Brain microvascular endothelial cell (primary cell): Measurements from ENCODE around the gene SORD.
"Not testable (repeated sequence)": the region's sequence is repeated elsewhere in the genome, so short reads cannot be mapped to it uniquely, and the experiment has no call there.

Experiments used
- DNase-seq: peaks from one replicate; pipeline ENCODE4 v3.0.0-alpha.2; 2020
- H3K27ac ChIP-seq: fragments of 250-450 bp; sonication (Bioruptor Pico); 2 replicates; pipeline ENCODE4 v1.5.1; 2020; ENCODE audit warnings: mild to moderate bottlenecking, moderate library complexity
- H3K27me3 ChIP-seq: fragments of 250-450 bp; sonication (Bioruptor Pico); replicated peaks from 2 replicates; pipeline ENCODE4 v1.5.1; 2020; ENCODE audit warnings: mild to moderate bottlenecking
- H3K36me3 ChIP-seq: fragments of 250-450 bp; sonication (Bioruptor Pico); replicated peaks from 2 replicates; pipeline ENCODE4 v1.5.1; 2020; ENCODE audit warnings: mild to moderate bottlenecking
- H3K4me3 ChIP-seq: 2 replicates; pipeline ENCODE4 v1.5.1; 2011; ENCODE audit warnings: low read depth, mild to moderate bottlenecking, control low read depth, low read length, moderate library complexity
- CTCF ChIP-seq: IDR thresholded peaks from 2 replicates; pipeline ENCODE4 v1.5.1; 2011; ENCODE audit warnings: low read depth, mild to moderate bottlenecking, moderate library complexity, low read length, control low read depth, inconsistent platforms; ENCODE audit errors: missing control alignments
- in situ Hi-C: cut with HindIII; loops from 2 replicates; pipeline ENCODE4 v1.10.0; 2017; ENCODE audit warnings: low sequenced_read_pairs, low pct_ligation_motif_present

Gene SORD

GRCh38 chr15:45097466-45097865 is 74.5 kb downstream of the SORD start:
- H3K27ac ChIP-seq = no peak overlapping the region
- no peaks in the 10 kb centered on the region for H3K27me3 ChIP-seq
- TF ChIP-seq CTCF = no peak
- no peaks in the 10 kb centered on the region for H3K36me3 ChIP-seq
- H3K4me3 ChIP-seq = no peak overlapping the region
- in situ Hi-C loops = no loop called here
- DNase-seq = no peak

- no peak for TF ChIP-seq CTCF
- no peak overlapping the region for H3K27ac ChIP-seq
- in situ Hi-C loops = no loop called here
- DNase-seq = no peak
- H3K4me3 ChIP-seq = no peak overlapping the region
- no peaks in the 10 kb centered on the region for H3K27me3 ChIP-seq
- H3K36me3 ChIP-seq = no peaks in the 10 kb centered on the region
Measured at GRCh38 chr15:45099549-45100165, 76.7 kb downstream of the SORD start.

GRCh38 chr15:45100884-45101625 is 78.1 kb downstream of the SORD start:
- Histone ChIP-seq H3K4me3 (no peak overlapping the region), H3K27me3 (no peaks in the 10 kb centered on the region), H3K27ac (no peak overlapping the region), H3K36me3 (no peaks in the 10 kb centered on the region)
- in situ Hi-C loops = no loop called here
- no peak for TF ChIP-seq CTCF
- DNase-seq = no peak

- no peaks in the 10 kb centered on the region for H3K36me3 ChIP-seq
- TF ChIP-seq CTCF = no peak
- H3K27me3 ChIP-seq = no peaks in the 10 kb centered on the region
- DNase-seq = no peak
- H3K27ac ChIP-seq = no peak overlapping the region
- no peak overlapping the region for H3K4me3 ChIP-seq
- in situ Hi-C loops = no loop called here
Measured at GRCh38 chr15:45101749-45102148, 78.8 kb downstream of the SORD start.

- no peak for TF ChIP-seq CTCF
- no peaks in the 10 kb centered on the region for H3K36me3 ChIP-seq
- H3K4me3 ChIP-seq = no peak overlapping the region
- H3K27ac ChIP-seq = no peak overlapping the region
- in situ Hi-C loops = no loop called here
- DNase-seq = no peak
- no peaks in the 10 kb centered on the region for H3K27me3 ChIP-seq
Measured at GRCh38 chr15:45102226-45102625, 79.2 kb downstream of the SORD start.

GRCh38 chr15:45104170-45104569 is 81.2 kb downstream of the SORD start:
- in situ Hi-C loops, DNase-seq, H3K27ac ChIP-seq, H3K36me3 ChIP-seq, H3K27me3 ChIP-seq, H3K4me3 ChIP-seq: not testable (repeated sequence)
